Measurements from ENCODE around the gene CYP8B1. TPM values are rescaled to one million over a fixed set of nuclear protein-coding genes. Genes with fewer than 3 reads are reported as not detected.

Gene CYP8B1
- total and polyA plus RNA-seq, 2 experiments from 2014 or later: not detected

- H3K4me2 ChIP-seq: no peak overlapping the region
- H3K27ac ChIP-seq (ENCODE audit: low read depth): no peak overlapping the region
- H3K27me3 ChIP-seq (ENCODE audit: insufficient read depth): no peaks in the 10 kb centered on the region
- H3K79me2 ChIP-seq (replicated peaks; ENCODE audit: insufficient read depth): no peaks in the 10 kb centered on the region
- H3K9me2 ChIP-seq (ENCODE audit: insufficient read depth): 0 out of 2 replicates have a peak, but pooled peaks cover 4% of the 10 kb centered on the region
- Mint-ChIP-seq H3K36me3 (ENCODE audit: low read depth) (no peaks in the 10 kb centered on the region), H3K9me3 (no peaks in the 10 kb centered on the region), H3K4me1 (no peaks in the 10 kb centered on the region), H3K27me3 (ENCODE audit: insufficient read depth, low read depth, poor library complexity) (peaks cover 9% of the 10 kb centered on the region), H3K4me3 (no peak overlapping the region), H3K27ac (no peak overlapping the region)
- no peaks in the 10 kb centered on the region for H3K4me1 ChIP-seq (ENCODE audit: insufficient read depth)
- no peaks in the 10 kb centered on the region for H3K36me3 ChIP-seq (ENCODE audit: insufficient read depth)
- ATAC-seq (no peak), DNase-seq (ENCODE audit: low spot score) (no peak)
- H2AFZ ChIP-seq: no peak overlapping the region
- no peaks in the 10 kb centered on the region for H4K20me1 ChIP-seq (replicated peaks; ENCODE audit: insufficient read depth)
- H3K4me3 ChIP-seq: no peak overlapping the region
- no peaks in the 10 kb centered on the region for H3F3A ChIP-seq (replicated peaks; ENCODE audit: low read depth)
- TF ChIP-seq STAT1 (IDR thresholded peaks at IDR 0.05; ENCODE audit: unreplicated experiment) (no peak), JUNB (IDR thresholded peaks at IDR 0.05; ENCODE audit: unreplicated experiment) (no peak), CREB1 (CRISPR knock-in tag; IDR thresholded peaks at IDR 0.05; ENCODE audit: low read depth) (no peak), EZH2phosphoT487 (IDR thresholded peaks at IDR 0.05; ENCODE audit: unreplicated experiment) (no peak), EZH2 (IDR thresholded peaks at IDR 0.05; ENCODE audit: low read depth, unreplicated experiment) (no peak), NANOG (IDR thresholded peaks at IDR 0.05; ENCODE audit: borderline replicate concordance) (no peak), ZNF331 (CRISPR knock-in tag; IDR thresholded peaks at IDR 0.05; ENCODE audit: low read depth) (no peak), ZNF114 (CRISPR knock-in tag; IDR thresholded peaks at IDR 0.05) (no peak), POLR2AphosphoS5 (IDR thresholded peaks at IDR 0.05; ENCODE audit: low read depth) (no peak)
- TF ChIP-seq, protein P1, sequence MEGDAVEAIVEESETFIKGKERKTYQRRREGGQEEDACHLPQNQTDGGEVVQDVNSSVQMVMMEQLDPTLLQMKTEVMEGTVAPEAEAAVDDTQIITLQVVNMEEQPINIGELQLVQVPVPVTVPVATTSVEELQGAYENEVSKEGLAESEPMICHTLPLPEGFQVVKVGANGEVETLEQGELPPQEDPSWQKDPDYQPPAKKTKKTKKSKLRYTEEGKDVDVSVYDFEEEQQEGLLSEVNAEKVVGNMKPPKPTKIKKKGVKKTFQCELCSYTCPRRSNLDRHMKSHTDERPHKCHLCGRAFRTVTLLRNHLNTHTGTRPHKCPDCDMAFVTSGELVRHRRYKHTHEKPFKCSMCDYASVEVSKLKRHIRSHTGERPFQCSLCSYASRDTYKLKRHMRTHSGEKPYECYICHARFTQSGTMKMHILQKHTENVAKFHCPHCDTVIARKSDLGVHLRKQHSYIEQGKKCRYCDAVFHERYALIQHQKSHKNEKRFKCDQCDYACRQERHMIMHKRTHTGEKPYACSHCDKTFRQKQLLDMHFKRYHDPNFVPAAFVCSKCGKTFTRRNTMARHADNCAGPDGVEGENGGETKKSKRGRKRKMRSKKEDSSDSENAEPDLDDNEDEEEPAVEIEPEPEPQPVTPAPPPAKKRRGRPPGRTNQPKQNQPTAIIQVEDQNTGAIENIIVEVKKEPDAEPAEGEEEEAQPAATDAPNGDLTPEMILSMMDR (conservative IDR thresholded peaks at IDR 0.05; ENCODE audit: low read depth in 2 of 2): no peak
- TF ChIP-seq, protein P2, sequence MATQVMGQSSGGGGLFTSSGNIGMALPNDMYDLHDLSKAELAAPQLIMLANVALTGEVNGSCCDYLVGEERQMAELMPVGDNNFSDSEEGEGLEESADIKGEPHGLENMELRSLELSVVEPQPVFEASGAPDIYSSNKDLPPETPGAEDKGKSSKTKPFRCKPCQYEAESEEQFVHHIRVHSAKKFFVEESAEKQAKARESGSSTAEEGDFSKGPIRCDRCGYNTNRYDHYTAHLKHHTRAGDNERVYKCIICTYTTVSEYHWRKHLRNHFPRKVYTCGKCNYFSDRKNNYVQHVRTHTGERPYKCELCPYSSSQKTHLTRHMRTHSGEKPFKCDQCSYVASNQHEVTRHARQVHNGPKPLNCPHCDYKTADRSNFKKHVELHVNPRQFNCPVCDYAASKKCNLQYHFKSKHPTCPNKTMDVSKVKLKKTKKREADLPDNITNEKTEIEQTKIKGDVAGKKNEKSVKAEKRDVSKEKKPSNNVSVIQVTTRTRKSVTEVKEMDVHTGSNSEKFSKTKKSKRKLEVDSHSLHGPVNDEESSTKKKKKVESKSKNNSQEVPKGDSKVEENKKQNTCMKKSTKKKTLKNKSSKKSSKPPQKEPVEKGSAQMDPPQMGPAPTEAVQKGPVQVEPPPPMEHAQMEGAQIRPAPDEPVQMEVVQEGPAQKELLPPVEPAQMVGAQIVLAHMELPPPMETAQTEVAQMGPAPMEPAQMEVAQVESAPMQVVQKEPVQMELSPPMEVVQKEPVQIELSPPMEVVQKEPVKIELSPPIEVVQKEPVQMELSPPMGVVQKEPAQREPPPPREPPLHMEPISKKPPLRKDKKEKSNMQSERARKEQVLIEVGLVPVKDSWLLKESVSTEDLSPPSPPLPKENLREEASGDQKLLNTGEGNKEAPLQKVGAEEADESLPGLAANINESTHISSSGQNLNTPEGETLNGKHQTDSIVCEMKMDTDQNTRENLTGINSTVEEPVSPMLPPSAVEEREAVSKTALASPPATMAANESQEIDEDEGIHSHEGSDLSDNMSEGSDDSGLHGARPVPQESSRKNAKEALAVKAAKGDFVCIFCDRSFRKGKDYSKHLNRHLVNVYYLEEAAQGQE (IDR thresholded peaks at IDR 0.05; ENCODE audit: unreplicated experiment): no peak
- TF ChIP-seq, protein P3, sequence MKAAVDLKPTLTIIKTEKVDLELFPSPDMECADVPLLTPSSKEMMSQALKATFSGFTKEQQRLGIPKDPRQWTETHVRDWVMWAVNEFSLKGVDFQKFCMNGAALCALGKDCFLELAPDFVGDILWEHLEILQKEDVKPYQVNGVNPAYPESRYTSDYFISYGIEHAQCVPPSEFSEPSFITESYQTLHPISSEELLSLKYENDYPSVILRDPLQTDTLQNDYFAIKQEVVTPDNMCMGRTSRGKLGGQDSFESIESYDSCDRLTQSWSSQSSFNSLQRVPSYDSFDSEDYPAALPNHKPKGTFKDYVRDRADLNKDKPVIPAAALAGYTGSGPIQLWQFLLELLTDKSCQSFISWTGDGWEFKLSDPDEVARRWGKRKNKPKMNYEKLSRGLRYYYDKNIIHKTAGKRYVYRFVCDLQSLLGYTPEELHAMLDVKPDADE (IDR thresholded peaks at IDR 0.05): no peak
- TF ChIP-seq, protein P4, sequence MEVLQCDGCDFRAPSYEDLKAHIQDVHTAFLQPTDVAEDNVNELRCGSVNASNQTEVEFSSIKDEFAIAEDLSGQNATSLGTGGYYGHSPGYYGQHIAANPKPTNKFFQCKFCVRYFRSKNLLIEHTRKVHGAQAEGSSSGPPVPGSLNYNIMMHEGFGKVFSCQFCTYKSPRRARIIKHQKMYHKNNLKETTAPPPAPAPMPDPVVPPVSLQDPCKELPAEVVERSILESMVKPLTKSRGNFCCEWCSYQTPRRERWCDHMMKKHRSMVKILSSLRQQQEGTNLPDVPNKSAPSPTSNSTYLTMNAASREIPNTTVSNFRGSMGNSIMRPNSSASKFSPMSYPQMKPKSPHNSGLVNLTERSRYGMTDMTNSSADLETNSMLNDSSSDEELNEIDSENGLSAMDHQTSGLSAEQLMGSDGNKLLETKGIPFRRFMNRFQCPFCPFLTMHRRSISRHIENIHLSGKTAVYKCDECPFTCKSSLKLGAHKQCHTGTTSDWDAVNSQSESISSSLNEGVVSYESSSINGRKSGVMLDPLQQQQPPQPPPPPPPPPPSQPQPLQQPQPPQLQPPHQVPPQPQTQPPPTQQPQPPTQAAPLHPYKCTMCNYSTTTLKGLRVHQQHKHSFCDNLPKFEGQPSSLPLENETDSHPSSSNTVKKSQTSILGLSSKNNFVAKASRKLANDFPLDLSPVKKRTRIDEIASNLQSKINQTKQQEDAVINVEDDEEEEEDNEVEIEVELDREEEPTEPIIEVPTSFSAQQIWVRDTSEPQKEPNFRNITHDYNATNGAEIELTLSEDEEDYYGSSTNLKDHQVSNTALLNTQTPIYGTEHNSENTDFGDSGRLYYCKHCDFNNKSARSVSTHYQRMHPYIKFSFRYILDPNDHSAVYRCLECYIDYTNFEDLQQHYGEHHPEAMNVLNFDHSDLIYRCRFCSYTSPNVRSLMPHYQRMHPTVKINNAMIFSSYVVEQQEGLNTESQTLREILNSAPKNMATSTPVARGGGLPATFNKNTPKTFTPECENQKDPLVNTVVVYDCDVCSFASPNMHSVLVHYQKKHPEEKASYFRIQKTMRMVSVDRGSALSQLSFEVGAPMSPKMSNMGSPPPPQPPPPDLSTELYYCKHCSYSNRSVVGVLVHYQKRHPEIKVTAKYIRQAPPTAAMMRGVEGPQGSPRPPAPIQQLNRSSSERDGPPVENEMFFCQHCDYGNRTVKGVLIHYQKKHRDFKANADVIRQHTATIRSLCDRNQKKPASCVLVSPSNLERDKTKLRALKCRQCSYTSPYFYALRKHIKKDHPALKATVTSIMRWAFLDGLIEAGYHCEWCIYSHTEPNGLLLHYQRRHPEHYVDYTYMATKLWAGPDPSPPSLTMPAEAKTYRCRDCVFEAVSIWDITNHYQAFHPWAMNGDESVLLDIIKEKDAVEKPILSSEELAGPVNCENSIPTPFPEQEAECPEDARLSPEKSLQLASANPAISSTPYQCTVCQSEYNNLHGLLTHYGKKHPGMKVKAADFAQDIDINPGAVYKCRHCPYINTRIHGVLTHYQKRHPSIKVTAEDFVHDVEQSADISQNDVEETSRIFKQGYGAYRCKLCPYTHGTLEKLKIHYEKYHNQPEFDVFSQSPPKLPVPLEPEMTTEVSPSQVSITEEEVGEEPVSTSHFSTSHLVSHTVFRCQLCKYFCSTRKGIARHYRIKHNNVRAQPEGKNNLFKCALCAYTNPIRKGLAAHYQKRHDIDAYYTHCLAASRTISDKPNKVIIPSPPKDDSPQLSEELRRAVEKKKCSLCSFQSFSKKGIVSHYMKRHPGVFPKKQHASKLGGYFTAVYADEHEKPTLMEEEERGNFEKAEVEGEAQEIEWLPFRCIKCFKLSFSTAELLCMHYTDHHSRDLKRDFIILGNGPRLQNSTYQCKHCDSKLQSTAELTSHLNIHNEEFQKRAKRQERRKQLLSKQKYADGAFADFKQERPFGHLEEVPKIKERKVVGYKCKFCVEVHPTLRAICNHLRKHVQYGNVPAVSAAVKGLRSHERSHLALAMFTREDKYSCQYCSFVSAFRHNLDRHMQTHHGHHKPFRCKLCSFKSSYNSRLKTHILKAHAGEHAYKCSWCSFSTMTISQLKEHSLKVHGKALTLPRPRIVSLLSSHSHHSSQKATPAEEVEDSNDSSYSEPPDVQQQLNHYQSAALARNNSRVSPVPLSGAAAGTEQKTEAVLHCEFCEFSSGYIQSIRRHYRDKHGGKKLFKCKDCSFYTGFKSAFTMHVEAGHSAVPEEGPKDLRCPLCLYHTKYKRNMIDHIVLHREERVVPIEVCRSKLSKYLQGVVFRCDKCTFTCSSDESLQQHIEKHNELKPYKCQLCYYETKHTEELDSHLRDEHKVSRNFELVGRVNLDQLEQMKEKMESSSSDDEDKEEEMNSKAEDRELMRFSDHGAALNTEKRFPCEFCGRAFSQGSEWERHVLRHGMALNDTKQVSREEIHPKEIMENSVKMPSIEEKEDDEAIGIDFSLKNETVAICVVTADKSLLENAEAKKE (CRISPR knock-in tag; IDR thresholded peaks at IDR 0.05): no peak
Observed at GRCh38 chr3:42872718-42873117, 3.0 kb downstream of the CYP8B1 start.

Data from GM23338 (cell line).